Measurements from ENCODE around the gene PRR5.

GRCh38 chr22:44736581-44737405, 34.8 kb downstream of the PRR5 start:
- TF ChIP-seq NFIC (IDR thresholded peaks at IDR 0.05; ENCODE audit: borderline replicate concordance) (no peak), EP300 (IDR thresholded peaks at IDR 0.05; ENCODE audit: borderline replicate concordance in 1 of 2, low read depth in 1 of 2, low read length in 1 of 2) (no peak), POLR2AphosphoS5 (IDR thresholded peaks at IDR 0.05; ENCODE audit: low read depth, low read length) (no peak), MAX (IDR thresholded peaks at IDR 0.05; ENCODE audit: low read depth) (no peak), EZH2phosphoT487 (IDR thresholded peaks at IDR 0.05; ENCODE audit: borderline replicate concordance, low read depth) (no peak), MXI1 (IDR thresholded peaks at IDR 0.05; ENCODE audit: low read depth, low read length) (no peak), CTCF (IDR thresholded peaks at IDR 0.05) (no peak), REST (IDR thresholded peaks at IDR 0.05; ENCODE audit: low read depth, low read length) (no peak), RAD21 (IDR thresholded peaks at IDR 0.05; ENCODE audit: low read length) (no peak), ELF1 (IDR thresholded peaks at IDR 0.05) (no peak), ZBTB33 (IDR thresholded peaks at IDR 0.05; ENCODE audit: borderline replicate concordance, low read depth) (no peak), SMC3 (IDR thresholded peaks at IDR 0.05; ENCODE audit: low read depth, low read length) (no peak), PBX3 (IDR thresholded peaks at IDR 0.05) (no peak)
- TF ChIP-seq, protein P1, sequence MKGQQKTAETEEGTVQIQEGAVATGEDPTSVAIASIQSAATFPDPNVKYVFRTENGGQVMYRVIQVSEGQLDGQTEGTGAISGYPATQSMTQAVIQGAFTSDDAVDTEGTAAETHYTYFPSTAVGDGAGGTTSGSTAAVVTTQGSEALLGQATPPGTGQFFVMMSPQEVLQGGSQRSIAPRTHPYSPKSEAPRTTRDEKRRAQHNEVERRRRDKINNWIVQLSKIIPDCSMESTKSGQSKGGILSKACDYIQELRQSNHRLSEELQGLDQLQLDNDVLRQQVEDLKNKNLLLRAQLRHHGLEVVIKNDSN (IDR thresholded peaks at IDR 0.05; ENCODE audit: borderline replicate concordance, low read depth), result no peak
